HG03045 (cell line): ENCODE data around the gene TNFRSF13B.
"Not testable (repeated sequence)": the region's sequence is repeated elsewhere in the genome, so short reads cannot be mapped to it uniquely, and the experiment has no call there.

Experiments used
- ATAC-seq: cut with Tn5 transposase; IDR thresholded peaks from one replicate; pipeline ENCODE4 v1.9.1; 2021; ENCODE audit warnings: mild to moderate bottlenecking, moderate library complexity; ENCODE audit not compliant: unreplicated experiment

The TNFRSF13B gene

DNA sequence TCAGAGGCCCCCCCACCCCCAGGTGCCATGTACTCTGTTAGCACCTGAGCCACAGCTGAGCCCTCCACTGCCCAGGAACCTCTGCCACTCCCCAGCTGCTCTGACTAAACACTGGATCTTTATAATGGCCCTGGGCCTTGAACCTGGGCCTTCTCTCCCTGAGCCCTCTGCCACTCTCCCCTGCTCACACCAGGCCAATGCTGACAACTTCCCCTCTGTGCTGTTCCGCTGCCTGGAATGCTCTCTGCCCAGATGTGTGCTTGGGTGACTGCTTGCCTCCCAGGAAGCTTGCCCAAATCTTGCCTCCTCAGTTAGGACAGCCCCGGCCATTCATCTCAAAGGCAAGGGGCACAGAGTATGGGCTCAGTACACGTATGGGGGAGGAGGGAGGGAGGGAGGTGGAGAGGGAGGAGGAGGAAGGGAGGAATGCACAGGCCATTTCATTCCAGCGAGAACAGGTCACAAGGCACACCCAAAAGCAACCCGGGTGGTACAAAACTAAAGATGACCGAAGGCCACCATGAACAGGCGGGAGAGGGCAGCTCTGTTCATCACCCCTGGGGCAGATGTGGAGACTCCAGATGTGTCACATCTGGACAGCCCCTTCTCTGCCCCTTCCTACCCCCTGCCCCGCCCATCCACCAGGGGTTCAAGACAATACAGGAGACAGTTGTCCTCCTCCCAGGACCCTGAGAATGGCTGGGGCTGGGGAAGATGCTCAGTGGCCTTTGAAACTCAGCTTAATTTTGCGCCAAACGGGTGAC lies 15.3 kb upstream of the TNFRSF13B start:
- no peak for ATAC-seq

GRCh38 chr17:16986391-16986790 lies 14.5 kb upstream of the TNFRSF13B start:
- ATAC-seq = no peak

GRCh38 chr17:16981928-16982327 lies 10.0 kb upstream of the TNFRSF13B start:
- ATAC-seq = no peak

DNA sequence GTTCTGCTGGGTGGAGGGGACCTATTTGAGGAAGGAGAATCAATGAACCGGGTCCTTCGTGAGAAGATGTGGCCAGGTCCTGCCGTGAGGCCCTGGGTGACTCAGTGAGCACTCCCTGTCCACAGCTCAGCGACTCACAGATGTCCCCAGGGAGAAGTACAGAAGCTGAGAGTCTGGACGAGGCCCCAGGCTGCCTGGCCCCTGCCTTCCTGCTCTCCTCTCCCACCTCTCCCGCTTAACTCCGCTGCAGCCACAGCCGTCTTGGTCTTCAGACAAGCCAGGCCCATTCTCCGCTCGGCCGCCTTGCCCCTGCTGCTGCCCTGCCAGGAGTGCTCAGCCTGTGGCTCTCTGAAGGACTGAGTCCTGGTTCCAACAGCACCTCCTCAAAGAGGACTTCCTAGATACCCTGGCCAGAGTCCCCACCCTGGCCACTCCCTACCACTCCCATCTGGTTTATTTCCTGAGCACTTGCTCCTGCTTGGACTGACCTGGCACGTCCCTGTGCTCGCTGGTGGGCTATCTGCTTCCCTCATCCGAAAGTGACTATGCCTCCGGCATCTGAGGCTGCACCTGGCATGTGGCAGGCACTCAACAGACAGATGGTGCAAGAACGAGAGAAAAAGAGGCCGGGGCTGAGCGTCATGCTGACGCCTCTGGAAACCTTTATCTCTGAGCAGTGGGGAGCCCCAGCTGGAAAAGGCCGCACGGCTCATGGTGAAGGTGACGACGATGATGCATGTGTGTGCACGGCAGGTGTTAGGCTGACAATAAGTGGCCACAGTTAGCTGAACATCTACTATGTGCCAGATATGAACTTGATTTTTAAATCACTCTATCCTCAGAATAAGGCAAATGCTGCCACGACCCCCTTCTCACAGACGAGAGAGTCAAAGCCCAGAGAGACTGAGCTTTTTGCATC lies 9.2 kb upstream of the TNFRSF13B start:
- no peak for ATAC-seq

DNA sequence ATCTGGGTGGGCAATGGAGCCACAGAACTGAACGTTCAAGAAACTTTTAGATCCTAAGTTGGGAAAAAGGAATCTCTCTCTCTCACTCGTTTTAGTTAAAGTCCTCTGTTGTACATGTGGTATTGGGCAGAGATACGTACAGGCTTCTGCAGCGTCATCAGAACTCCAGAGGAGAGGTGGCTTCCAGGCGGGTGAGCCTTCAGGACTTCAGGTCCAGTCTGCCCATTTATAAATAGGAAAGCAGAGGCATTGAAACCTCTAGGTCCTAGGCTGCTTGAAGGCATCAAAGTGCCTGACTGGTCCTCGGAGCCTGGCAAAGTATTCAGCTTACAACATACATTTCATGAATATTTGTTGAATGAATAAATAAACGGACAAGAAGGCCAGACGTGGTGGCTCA lies 8.1 kb upstream of the TNFRSF13B start:
- no peak for ATAC-seq

- ATAC-seq = not testable (repeated sequence)
Observed at GRCh38 chr17:16979237-16979823, 7.4 kb upstream of the TNFRSF13B start.

DNA sequence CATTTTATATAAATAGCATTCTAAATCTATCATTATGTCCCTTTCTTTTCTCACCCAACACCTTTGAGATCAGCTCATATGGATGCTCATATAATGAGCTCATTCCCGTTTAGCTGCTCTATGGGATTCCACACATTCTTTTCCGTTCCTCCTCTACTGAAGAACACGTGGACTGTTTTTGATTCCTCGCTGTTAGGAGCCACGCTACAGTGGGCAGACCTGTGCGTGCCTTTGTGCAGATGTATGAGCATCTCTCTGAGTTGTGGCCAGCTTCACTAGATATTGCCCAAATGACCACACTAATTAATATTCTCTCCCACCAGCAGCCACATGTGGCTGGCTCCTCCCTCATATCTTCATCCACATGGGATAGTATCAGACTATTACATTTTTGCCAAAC lies 6.0 kb upstream of the TNFRSF13B start:
- ATAC-seq = no peak

DNA sequence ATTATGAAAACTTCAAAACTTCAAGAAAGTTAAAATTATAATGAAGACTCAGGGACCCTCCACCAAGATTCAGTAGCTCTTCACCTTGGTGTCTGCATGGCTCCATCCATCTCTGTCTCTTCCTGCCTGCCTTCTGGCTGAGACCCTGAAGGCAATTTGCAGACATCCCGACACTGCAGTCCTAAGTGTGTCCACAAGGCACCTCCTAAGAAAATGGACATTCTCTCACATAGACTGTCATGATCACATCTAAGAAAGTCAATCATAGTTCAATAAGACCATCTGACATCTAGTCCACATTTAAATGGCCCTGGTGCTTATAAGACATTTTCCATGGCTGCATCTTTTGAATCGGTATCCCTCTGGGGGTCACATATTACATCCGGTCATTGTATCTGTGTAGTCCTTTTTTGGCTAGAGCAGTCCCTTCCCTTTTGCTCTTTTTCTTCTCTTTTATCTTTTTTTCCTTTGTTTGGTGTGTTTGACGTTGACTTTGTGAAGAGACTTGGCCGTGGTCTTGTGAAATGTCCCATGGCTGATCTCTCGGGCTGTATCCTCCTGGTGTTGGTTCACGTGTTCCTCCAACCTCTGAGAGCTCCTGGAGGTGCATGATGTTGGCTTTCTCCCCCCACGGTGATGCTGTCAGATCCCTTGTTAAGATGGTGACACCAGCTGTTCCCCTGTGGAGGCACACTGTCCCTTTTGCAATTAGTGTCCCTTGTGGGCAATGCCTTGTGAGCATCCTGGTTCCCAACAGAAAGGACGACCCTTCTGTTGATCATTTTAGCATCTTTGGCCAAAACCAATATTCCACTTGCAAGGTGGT lies 5.0 kb upstream of the TNFRSF13B start:
- ATAC-seq = no peak

GRCh38 chr17:16975744-16976625 lies 4.1 kb upstream of the TNFRSF13B start:
- no peak for ATAC-seq

- ATAC-seq = no peak
Observed at GRCh38 chr17:16975277-16975651, 3.3 kb upstream of the TNFRSF13B start.

GRCh38 chr17:16974569-16975276 lies 2.8 kb upstream of the TNFRSF13B start:
- ATAC-seq = no peak

GRCh38 chr17:16973760-16974540 lies 2.0 kb upstream of the TNFRSF13B start:
- ATAC-seq = no peak

DNA sequence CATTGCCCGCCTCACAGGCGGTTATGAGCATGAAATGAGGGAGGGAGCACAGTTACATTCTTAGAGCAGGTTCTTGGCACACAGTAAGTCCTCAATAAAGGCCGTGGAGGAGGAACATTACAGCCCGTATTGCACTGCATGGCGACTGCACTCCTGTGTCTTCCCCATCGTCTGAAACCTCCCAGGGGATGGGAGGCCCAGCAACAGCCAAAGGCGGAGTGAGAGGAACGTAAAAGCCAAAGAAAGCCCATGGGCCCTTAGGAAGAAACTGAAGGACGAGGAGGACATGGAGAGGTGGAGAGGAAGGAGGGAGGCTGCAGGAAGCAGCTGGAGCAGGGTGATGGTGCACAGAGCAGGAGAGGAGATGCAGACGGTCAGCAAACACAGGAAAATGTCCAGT lies 1.1 kb upstream of the TNFRSF13B start:
- not testable (repeated sequence) for ATAC-seq

DNA sequence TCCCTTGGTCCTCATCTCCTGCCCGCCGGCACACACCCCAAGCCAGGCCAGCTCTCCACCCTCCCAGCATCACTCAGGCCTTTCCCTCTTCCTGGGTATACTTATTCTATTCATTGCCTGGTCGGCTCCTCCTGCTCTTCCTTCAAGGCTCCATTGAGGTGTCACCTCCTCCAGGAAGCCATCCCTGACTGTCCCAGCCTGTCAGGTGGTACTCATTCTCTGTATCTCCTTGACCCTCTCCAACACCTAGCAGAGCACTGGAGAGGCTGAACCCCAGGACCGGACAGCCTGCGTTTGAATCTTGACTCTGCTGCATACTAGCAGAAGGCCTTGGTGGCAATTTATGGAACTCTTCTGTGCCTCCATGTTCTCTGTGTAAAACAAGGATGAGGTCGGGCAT lies 428 bp upstream of the TNFRSF13B start:
- ATAC-seq = no peak

GRCh38 chr17:16969931-16970906 lies 1.7 kb downstream of the TNFRSF13B start:
- ATAC-seq = peak; percentile 29

- ATAC-seq = no peak
Observed at GRCh38 chr17:16968786-16969185, 3.1 kb downstream of the TNFRSF13B start.

GRCh38 chr17:16962804-16963203 lies 9.1 kb downstream of the TNFRSF13B start:
- no peak for ATAC-seq
